Activated CD8-positive, alpha-beta memory T cell treated with anti-CD3 and anti-CD28 coated beads, Interleukin-2, amount 50 U/mL, for 4 hours (primary cell): ENCODE measurements around the gene CD300LB.
"Not testable (repeated sequence)": the region's sequence is repeated elsewhere in the genome, so short reads cannot be mapped to it uniquely, and the experiment has no call there.

Experiments used
- DNase-seq: peaks from one replicate; pipeline ENCODE4 v3.0.0-alpha.2; 2020

Gene CD300LB

DNA sequence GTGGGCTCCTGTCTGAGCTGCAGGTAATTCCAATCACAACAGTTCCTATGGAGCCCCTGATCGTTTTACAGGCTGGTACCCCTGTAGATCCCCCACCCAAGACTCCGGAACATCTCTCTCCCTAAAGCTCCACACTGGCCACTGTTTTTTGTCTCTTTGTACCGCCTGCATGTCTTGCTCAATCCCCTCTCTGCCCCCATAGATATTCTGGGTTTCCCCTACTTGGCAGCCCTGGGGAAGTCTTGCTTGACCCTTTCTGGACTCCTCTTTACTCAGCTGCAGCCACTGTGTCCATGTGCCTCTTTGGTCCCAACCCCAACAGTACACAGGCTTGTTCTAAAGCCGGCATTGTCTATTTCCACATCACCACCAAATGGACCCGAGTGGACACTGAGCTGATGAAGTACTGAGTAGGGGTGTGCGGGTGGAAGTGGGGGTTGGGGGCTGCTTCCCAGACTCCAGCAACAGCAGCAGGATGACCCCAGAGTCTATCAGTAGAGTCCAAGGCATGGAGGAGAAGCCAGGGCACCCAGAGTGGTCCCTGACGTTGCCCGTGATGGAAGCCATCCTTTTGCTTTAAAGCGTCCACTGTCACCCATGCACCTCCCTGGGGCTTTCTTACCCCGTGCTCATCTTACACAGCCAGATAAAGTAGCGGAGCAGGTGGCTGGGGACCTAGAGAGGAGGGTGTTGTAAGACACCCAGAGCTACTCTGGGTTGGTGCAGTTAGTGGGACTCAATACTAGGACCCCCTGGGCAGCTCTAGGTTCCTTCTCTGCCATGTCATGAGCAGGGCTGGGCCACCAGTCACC, 6.4 kb downstream of the CD300LB start:
- no peak for DNase-seq

DNA sequence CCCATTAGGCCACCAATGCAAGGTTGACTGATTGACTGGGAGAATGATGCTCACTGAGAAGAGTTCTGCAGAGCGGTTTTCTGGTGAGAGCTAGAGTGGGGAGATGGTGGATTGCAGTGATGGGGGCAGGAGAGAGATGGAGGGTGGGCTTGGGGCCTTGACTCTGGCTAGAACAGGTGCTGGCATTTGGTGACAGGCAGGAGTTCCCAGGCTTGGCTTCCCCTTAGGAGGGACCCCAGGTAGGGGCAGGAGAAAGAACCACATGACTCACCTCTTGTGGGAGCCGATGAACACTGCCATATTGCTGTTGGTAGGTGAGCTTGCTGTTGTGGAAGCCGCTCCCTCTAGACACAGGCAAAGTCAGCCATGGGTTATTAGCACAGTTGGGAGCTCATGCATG, 8.0 kb downstream of the CD300LB start:
- DNase-seq = no peak

DNA sequence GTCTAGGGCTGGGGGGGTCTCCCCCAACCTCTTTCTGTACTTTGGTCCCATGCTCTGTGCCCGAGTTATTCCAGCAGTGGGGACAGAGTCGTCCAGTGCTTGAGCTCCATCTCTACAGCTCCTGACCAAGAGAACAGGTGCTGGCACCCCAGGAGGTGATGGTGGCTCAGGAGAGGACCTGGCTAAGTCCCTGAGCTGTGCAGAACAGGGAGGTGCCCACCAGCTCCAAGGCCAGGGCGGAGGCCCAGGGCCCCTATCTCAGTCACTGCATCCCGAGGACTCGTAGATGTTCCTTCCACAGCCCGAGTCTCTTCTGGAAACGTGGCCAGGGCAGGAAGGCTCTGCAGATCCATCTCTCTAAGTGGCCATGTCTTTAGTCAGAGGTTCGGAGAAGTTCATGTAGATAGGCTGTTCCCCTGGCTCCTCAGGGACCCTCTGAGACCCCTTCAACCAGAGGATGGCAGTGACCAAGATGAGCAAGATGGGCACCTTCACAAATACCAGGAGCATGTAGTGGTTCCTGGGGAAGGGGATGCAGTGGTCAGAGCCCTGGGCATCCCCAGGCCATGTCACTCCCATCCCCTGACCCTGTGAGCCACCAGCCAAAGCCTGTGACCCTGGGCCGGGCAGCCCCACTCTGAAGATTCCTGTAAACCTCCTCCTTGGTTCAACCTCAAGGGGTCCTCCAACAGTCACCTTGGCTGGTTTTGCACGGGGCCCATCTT, 8.7 kb downstream of the CD300LB start:
- no peak for DNase-seq

DNA sequence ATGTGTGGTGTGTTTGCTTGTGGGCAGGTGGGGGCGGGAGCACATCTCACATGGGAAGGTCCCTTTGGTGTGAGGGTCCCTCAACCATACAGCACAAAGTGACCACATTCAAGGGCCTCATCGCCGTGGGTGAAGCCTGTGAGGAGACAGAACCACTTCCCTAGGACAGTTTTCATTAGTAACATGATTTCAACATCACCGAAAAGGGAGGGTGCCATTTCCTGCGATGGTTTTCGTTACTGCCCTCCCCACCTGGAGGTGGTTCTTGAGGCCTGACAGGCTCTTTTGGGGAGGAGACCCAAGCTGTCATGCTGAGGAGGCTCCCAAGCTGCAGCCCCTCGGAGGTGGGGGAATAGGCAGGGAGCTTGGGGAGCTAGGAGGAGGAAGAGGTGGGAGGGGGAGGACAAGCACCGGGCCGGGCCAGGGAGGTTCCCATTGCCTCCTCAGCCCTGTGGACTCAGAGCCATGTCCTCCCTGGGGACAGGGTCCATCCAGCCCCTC, 9.5 kb downstream of the CD300LB start:
- DNase-seq = no peak

- DNase-seq = no peak
Measured at GRCh38 chr17:74520790-74521480, 10.3 kb downstream of the CD300LB start.

GRCh38 chr17:74520016-74520434, 11.2 kb downstream of the CD300LB start:
- no peak for DNase-seq

- not testable (repeated sequence) for DNase-seq
Measured at GRCh38 chr17:74518413-74518981, 12.8 kb downstream of the CD300LB start.

DNA sequence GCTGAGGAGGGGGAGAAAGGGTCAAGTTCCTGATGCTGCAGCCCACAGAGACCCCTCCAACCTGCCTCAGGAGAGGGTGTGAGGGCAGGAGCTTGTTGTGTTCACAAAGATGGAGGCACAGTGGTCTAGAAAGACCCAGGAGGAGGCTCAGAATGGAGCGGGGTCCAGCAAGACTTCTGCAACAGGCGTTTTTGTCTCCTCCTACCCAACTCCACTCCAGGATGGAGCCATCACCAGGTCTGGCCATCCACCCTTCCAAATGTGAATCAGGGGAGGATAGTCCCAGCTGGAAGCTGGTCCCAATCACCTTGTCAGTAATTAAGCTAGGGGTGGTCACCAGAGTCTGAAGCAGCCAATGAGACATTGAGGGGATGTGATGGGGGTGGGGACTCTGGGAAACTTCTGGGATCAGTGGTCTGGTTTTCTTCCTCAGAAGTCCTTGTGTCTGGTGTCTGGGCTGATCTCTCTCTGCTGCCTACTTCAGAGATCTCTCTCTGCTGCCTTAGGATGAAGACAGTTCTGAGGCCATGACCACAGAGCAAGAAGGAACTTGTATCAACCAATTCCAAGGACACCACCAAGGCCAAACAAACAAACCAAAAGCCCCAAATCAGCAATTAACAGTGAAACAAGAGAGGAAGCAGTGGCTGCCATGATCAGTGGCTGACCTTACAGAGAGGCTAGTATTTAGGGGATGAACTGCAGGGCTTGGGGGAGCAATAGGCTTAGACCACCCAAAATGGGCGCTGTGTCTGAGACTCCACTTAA, 14.5 kb downstream of the CD300LB start:
- no peak for DNase-seq

DNA sequence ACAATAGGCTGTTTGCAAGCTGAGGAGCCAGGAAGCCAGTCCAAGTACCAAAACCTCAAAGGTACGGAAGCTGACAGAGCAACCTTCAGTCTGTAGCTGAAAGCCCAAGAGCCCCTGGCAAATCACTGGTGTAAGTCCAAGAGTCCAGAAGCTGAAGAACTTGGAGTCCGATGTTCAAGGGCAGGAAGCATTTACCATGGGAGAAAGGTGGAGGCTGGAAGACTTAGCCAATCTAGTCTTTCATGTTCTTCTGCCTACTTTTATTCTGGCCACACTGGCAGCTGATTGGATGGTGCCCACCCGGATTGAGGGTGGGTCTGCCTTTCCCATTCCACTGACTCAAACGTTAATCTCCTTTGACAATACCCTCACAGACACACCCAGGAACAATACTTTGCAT, 15.3 kb downstream of the CD300LB start:
- no peak for DNase-seq

DNA sequence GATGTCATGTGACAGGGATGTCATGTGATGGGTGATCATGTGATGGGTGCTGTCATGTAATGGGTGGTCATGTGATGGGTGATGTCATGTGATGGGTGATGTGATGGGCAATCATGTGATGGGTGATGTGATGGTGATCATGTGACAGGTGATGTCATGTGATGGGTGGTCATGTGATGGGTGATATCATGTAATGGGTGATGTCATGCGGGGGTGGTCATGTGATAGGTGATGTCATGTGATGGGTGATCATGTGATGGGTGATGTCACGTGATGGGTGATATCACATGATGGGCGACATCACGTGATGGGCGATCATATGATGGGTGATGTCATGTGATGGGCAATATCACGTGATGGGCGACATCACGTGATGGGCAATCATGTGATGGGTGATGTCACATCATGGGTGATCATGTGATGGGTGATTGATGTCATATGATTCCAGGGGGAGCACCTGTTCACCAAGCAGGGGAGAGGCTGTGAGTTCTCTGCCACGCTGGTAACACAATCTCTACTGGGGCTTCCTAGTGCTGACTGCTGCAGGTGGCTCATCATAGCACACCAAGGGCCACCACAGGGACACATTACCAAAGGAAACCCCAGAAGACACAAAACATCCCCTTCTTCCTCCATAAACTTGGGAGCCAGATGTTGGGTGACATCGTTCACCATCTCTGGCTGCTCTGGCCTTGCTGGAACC, 16.5 kb downstream of the CD300LB start:
- DNase-seq = no peak

DNA sequence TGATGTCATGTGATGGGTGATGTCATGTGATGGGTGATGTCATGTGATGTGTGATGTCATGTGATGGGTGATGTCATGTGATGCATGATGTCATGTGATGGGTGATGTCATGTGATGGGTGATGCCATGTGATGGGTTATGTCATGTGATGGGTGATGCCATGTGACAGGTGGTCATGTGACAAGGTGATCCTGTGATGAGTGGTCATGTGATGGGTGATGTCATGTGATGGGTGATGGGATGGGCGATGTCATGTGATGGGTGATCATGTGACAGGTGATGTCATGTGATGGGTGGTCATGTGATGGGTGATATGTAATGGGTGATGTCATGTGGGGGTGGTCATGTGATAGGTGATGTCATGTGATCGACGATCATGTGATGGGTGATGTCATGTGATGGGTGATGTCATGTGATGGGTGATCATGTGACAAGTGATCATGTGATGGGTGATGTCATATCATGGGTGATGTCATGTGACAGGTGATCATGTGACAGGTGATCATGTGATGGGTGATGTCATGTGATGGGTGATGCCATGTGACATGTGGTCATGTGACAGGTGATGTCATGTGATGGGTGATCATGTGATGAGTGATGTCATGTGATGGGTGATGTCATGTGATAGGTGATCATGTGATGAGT, 17.2 kb downstream of the CD300LB start:
- no peak for DNase-seq

DNA sequence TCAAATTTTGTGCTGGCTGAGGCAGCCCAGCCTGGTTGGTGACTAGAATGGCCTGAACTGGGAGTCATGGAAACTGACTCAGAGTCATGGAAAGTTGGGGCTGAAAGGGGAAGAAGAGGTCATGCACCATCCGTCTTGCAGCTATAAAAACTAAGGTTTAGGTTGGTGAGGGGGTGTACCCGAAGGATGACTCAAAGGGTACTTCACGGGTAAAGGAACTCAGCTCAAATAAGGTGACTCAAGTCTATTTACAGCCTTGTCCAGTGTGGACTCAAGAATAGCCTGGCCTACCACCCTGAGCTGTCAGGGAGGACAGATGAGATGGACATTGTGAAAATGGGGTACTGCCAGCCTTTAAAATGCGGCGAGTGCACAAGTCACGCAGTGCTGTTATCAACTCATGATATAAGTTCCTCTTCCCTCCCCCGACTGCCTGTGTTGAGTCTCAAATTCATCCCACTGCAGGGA, 18.6 kb downstream of the CD300LB start:
- no peak for DNase-seq

GRCh38 chr17:74512036-74512435, 19.2 kb downstream of the CD300LB start:
- no peak for DNase-seq

- DNase-seq = no peak
Measured at GRCh38 chr17:74508156-74508555, 23.1 kb downstream of the CD300LB start.

DNA sequence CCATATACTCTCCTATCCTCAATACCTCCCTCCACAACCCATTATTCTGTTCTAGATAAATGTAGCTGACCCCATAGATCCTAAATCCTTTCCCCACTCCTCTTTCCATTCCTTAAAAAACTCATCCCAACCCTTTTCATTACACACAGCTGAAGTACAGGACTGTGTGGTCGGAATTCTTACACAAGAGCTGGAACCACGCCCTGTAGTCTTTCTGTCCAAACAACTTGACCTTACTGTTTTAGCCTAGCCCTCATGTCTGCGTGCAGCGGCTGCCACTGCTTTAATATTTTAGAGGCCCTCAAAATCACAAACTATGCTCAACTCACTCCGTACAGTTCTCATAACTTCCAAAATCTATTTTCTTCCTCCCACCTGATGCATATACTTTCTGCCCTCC, 27.3 kb downstream of the CD300LB start:
- not testable (repeated sequence) for DNase-seq

- no peak for DNase-seq
Measured at GRCh38 chr17:74502861-74503260, 28.4 kb downstream of the CD300LB start.

- DNase-seq = no peak
Measured at GRCh38 chr17:74499992-74500391, 31.3 kb downstream of the CD300LB start.

DNA sequence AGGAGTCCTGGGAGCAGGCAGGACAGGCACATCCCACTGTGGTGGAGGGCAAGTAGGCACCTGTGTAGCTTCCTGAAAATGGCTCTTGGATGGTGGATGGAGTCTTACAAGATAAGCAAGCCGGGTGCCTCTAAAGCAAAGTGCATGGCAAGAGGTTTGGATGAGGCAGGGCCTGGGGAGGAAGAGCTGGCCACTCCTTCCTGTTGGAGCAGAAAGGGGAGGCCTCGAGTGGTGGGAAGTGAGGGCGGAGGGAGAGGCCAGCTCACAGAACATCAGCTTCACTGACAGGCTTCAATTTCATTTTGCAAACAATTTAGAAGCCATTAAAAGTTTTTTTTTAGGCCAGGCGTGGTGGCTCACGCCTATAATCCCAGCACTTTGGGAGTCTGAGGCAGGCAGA, 33.8 kb downstream of the CD300LB start:
- DNase-seq = no peak

- peak; percentile 71 for DNase-seq
Measured at GRCh38 chr17:74493331-74493833, 37.9 kb downstream of the CD300LB start.

- no peak for DNase-seq
Measured at GRCh38 chr17:74491626-74492025, 39.6 kb downstream of the CD300LB start.

DNA sequence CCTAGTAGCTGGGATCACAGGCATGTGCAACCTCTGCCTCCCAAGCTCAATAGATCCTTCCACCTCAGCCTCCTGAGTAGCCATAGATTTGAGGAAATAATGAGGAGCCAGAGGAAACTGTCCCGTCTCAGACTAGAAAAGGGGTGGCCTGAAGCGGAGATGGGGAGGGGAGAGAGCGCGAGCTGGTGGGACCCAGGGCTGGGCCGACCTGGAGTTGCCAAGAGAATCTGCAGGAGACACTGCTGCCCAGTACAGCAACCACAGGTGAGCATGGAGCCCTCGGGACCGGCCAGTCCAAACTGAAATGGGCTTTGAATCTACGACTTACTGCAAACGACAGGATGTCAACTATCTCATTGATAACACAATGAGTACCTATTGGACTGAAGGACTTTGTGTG, 40.6 kb downstream of the CD300LB start:
- no peak for DNase-seq
